ENCODE data around the gene TEX2.

- TF ChIP-seq CTCF (IDR thresholded peaks at IDR 0.05; ENCODE audit: extremely low read depth in 1 of 2, insufficient read depth in 1 of 2, low read depth in 1 of 2, low read length in 2 of 2) (no peak), POLR2AphosphoS5 (IDR thresholded peaks at IDR 0.05; ENCODE audit: insufficient read depth, low read depth, low read length) (no peak), POLR2A (IDR thresholded peaks at IDR 0.05; ENCODE audit: low read depth, low read length) (no peak)
These were observed 8.3 kb downstream of the TEX2 start for GRCh38 chr17:64254755-64255154.

Data from endothelial cell of umbilical vein (primary cell).